GM23338 (cell line): ENCODE results near the gene RAD23A. TPM values are rescaled to one million over a fixed set of nuclear protein-coding genes. Genes with fewer than 3 reads are reported as not detected.
A peak's percentile ranks its signal among the peaks of the same experiment; 100 is the strongest.

Source experiments
- EZH2phosphoT487 ChIP-seq: fragments of 200-600 bp; sonication (generic); IDR thresholded peaks from one replicate; pipeline ENCODE4 v1.8.1; 2018; ENCODE audit warnings: antibody characterized with exemption; ENCODE audit not compliant: unreplicated experiment
- JUNB ChIP-seq: IDR thresholded peaks from one replicate; pipeline ENCODE4 v1.6.1; 2016; ENCODE audit warnings: antibody characterized with exemption; ENCODE audit not compliant: unreplicated experiment
- POLR2AphosphoS5 ChIP-seq: IDR thresholded peaks from 2 replicates; pipeline ENCODE4 v1.6.1; 2016; ENCODE audit warnings: antibody characterized with exemption, low read depth
- ZNF114 ChIP-seq: fragments of 250-450 bp; sonication (Bioruptor Pico); IDR thresholded peaks from 2 replicates; pipeline ENCODE4 v1.5.0; 2020; ENCODE audit warnings: mild to moderate bottlenecking, moderate library complexity
- ZNF331 ChIP-seq: fragments of 250-450 bp; sonication (Bioruptor Pico); IDR thresholded peaks from 2 replicates; pipeline ENCODE4 v1.5.0; 2020; ENCODE audit warnings: low read depth, mild to moderate bottlenecking, moderate library complexity
- polyA plus RNA-seq: library from polyadenylated mRNA; unstranded; fragments of >200 nt; fragmentation: Nextera tagmentation; extraction: Ambion mirVana; gene quantifications from 2 replicates; pipeline ENCODE4 v1.2.1, GENCODE V29; 2016
- total RNA-seq: library from RNA; depleted of rRNA; stranded (reverse); fragments of >200 nt; shearing (Covaris generic); gene quantifications from 2 replicates; pipeline ENCODE4 v1.2.3, GENCODE V29; 2014
- TF ChIP-seq, protein P1 (sequence below): fragments of 250-450 bp; sonication (Bioruptor Pico); IDR thresholded peaks from 2 replicates; pipeline ENCODE4 v1.5.0; 2020; ENCODE audit warnings: mild to moderate bottlenecking, moderate library complexity
- TF ChIP-seq, protein P2 (sequence below): IDR thresholded peaks from one replicate; pipeline ENCODE4 v1.6.1; 2018; ENCODE audit warnings: antibody characterized with exemption; ENCODE audit not compliant: unreplicated experiment
- TF ChIP-seq, protein P3 (sequence below), 2 experiments: fragments of 200-600 bp in 1 of 2; sonication (generic) in 1 of 2; conservative IDR thresholded peaks; 2 replicates each; pipeline versions ENCODE4 v1.5.1 to v1.6.1; 2016 to 2017; ENCODE audit warnings: antibody characterized with exemption in 2 of 2, low read depth in 2 of 2, mild to moderate bottlenecking in 2 of 2, moderate library complexity in 1 of 2

The RAD23A gene
- total and polyA plus RNA-seq, 2 experiments from 2014 or later, result 69.7 to 127 TPM

DNA sequence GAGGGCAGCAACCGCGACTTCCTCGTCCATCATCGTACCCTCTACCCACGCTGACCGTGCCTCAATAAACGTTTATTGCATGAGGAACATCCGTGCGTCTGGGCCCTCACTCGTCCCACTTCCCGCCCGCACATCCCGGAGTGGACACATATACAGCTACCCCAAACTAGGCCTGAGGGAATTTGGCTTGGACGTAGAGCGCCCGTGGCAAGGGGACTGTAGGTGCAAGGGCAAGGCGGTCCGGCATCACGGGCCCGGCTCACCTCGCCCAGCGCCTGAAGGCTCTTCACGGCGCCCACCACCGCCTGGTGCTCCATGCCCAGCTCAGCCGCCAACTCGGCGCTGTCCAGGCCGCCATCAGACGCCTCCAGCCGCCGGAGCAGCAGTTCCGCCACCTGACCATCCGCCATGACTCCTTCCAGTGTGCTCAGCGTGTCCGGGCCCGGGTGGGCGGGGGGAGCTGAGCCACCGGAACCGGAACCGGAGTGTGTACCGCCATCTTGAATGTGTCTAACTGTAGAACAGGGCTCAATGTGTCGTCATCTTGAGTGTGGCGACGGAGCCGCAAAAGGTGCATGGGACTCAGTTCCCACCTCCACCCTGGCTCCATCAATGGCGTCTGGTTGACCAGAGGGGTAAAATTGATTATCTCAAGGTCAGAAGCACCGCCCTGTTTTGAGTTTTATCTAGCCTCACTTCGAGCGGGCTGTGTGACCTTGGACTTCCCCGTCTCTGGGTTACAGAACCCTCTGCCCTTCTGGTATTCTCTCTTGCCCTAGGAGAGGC lies 12.2 kb upstream of the RAD23A start, which contains the start of gene FARSA (continued):
- TF ChIP-seq, protein P1, sequence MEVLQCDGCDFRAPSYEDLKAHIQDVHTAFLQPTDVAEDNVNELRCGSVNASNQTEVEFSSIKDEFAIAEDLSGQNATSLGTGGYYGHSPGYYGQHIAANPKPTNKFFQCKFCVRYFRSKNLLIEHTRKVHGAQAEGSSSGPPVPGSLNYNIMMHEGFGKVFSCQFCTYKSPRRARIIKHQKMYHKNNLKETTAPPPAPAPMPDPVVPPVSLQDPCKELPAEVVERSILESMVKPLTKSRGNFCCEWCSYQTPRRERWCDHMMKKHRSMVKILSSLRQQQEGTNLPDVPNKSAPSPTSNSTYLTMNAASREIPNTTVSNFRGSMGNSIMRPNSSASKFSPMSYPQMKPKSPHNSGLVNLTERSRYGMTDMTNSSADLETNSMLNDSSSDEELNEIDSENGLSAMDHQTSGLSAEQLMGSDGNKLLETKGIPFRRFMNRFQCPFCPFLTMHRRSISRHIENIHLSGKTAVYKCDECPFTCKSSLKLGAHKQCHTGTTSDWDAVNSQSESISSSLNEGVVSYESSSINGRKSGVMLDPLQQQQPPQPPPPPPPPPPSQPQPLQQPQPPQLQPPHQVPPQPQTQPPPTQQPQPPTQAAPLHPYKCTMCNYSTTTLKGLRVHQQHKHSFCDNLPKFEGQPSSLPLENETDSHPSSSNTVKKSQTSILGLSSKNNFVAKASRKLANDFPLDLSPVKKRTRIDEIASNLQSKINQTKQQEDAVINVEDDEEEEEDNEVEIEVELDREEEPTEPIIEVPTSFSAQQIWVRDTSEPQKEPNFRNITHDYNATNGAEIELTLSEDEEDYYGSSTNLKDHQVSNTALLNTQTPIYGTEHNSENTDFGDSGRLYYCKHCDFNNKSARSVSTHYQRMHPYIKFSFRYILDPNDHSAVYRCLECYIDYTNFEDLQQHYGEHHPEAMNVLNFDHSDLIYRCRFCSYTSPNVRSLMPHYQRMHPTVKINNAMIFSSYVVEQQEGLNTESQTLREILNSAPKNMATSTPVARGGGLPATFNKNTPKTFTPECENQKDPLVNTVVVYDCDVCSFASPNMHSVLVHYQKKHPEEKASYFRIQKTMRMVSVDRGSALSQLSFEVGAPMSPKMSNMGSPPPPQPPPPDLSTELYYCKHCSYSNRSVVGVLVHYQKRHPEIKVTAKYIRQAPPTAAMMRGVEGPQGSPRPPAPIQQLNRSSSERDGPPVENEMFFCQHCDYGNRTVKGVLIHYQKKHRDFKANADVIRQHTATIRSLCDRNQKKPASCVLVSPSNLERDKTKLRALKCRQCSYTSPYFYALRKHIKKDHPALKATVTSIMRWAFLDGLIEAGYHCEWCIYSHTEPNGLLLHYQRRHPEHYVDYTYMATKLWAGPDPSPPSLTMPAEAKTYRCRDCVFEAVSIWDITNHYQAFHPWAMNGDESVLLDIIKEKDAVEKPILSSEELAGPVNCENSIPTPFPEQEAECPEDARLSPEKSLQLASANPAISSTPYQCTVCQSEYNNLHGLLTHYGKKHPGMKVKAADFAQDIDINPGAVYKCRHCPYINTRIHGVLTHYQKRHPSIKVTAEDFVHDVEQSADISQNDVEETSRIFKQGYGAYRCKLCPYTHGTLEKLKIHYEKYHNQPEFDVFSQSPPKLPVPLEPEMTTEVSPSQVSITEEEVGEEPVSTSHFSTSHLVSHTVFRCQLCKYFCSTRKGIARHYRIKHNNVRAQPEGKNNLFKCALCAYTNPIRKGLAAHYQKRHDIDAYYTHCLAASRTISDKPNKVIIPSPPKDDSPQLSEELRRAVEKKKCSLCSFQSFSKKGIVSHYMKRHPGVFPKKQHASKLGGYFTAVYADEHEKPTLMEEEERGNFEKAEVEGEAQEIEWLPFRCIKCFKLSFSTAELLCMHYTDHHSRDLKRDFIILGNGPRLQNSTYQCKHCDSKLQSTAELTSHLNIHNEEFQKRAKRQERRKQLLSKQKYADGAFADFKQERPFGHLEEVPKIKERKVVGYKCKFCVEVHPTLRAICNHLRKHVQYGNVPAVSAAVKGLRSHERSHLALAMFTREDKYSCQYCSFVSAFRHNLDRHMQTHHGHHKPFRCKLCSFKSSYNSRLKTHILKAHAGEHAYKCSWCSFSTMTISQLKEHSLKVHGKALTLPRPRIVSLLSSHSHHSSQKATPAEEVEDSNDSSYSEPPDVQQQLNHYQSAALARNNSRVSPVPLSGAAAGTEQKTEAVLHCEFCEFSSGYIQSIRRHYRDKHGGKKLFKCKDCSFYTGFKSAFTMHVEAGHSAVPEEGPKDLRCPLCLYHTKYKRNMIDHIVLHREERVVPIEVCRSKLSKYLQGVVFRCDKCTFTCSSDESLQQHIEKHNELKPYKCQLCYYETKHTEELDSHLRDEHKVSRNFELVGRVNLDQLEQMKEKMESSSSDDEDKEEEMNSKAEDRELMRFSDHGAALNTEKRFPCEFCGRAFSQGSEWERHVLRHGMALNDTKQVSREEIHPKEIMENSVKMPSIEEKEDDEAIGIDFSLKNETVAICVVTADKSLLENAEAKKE (CRISPR knock-in tag), result no peak
- TF ChIP-seq POLR2AphosphoS5 (peak; percentile 99), ZNF114 (CRISPR knock-in tag) (peak; percentile 78; the same call in 1 of the 2 replicates), JUNB (no peak), EZH2phosphoT487 (no peak), ZNF331 (CRISPR knock-in tag) (no peak)
- TF ChIP-seq, protein P2, sequence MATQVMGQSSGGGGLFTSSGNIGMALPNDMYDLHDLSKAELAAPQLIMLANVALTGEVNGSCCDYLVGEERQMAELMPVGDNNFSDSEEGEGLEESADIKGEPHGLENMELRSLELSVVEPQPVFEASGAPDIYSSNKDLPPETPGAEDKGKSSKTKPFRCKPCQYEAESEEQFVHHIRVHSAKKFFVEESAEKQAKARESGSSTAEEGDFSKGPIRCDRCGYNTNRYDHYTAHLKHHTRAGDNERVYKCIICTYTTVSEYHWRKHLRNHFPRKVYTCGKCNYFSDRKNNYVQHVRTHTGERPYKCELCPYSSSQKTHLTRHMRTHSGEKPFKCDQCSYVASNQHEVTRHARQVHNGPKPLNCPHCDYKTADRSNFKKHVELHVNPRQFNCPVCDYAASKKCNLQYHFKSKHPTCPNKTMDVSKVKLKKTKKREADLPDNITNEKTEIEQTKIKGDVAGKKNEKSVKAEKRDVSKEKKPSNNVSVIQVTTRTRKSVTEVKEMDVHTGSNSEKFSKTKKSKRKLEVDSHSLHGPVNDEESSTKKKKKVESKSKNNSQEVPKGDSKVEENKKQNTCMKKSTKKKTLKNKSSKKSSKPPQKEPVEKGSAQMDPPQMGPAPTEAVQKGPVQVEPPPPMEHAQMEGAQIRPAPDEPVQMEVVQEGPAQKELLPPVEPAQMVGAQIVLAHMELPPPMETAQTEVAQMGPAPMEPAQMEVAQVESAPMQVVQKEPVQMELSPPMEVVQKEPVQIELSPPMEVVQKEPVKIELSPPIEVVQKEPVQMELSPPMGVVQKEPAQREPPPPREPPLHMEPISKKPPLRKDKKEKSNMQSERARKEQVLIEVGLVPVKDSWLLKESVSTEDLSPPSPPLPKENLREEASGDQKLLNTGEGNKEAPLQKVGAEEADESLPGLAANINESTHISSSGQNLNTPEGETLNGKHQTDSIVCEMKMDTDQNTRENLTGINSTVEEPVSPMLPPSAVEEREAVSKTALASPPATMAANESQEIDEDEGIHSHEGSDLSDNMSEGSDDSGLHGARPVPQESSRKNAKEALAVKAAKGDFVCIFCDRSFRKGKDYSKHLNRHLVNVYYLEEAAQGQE, result no peak
- TF ChIP-seq, protein P3, sequence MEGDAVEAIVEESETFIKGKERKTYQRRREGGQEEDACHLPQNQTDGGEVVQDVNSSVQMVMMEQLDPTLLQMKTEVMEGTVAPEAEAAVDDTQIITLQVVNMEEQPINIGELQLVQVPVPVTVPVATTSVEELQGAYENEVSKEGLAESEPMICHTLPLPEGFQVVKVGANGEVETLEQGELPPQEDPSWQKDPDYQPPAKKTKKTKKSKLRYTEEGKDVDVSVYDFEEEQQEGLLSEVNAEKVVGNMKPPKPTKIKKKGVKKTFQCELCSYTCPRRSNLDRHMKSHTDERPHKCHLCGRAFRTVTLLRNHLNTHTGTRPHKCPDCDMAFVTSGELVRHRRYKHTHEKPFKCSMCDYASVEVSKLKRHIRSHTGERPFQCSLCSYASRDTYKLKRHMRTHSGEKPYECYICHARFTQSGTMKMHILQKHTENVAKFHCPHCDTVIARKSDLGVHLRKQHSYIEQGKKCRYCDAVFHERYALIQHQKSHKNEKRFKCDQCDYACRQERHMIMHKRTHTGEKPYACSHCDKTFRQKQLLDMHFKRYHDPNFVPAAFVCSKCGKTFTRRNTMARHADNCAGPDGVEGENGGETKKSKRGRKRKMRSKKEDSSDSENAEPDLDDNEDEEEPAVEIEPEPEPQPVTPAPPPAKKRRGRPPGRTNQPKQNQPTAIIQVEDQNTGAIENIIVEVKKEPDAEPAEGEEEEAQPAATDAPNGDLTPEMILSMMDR (conservative IDR thresholded peaks at IDR 0.05; ENCODE audit: low read depth in 2 of 2), result no peak
